D721Med (cell line): ENCODE results near the gene FHL1.
"Not testable (repeated sequence)": the region's sequence is repeated elsewhere in the genome, so short reads cannot be mapped to it uniquely, and the experiment has no call there.

Experiments
- DNase-seq: peaks from one replicate; pipeline ENCODE4 v3.0.0; 2011; ENCODE audit warnings: low spot score; ENCODE audit not compliant: insufficient read length
- FAIRE-seq: peaks from 2 replicates; lab custom pipeline; 2011; peaks lifted over from hg19 to GRCh38; lab: Jason Lieb, UNC
- TF ChIP-seq, protein P1 (sequence below): IDR thresholded peaks from 2 replicates; pipeline ENCODE4 v1.5.1; 2012; ENCODE audit warnings: mild to moderate bottlenecking, control low read depth; ENCODE audit not compliant: insufficient read depth; ENCODE audit errors: missing control alignments

Gene FHL1

DNA sequence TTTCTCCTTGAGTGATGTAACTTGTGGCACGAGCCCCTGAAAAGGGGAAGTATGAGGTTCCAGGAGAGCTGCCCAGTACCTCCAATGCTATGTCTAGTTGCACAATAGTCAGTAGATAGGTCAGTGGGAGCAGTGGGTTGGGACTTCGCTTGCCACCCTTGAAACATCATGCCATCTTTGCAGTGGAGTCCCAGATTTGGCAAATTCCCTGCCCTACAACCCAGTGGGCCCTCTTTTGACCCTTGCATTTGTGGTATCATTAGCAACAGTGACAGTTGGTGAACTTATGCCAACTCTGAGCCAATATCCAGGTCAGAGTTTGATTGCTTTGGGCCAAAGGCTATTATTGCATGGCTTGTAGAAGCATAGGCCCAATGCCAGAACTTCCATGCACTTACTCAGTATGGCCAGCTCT, 12.3 kb downstream of the FHL1 start:
- FAIRE-seq (no peak), DNase-seq (no peak)
- TF ChIP-seq, protein P1, sequence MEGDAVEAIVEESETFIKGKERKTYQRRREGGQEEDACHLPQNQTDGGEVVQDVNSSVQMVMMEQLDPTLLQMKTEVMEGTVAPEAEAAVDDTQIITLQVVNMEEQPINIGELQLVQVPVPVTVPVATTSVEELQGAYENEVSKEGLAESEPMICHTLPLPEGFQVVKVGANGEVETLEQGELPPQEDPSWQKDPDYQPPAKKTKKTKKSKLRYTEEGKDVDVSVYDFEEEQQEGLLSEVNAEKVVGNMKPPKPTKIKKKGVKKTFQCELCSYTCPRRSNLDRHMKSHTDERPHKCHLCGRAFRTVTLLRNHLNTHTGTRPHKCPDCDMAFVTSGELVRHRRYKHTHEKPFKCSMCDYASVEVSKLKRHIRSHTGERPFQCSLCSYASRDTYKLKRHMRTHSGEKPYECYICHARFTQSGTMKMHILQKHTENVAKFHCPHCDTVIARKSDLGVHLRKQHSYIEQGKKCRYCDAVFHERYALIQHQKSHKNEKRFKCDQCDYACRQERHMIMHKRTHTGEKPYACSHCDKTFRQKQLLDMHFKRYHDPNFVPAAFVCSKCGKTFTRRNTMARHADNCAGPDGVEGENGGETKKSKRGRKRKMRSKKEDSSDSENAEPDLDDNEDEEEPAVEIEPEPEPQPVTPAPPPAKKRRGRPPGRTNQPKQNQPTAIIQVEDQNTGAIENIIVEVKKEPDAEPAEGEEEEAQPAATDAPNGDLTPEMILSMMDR: no peak

GRCh38 chrX:136162827-136163570, 15.7 kb downstream of the FHL1 start:
- TF ChIP-seq, protein P1: peak; percentile 58
- DNase-seq: no peak
- peak; percentile 55 for FAIRE-seq

DNA sequence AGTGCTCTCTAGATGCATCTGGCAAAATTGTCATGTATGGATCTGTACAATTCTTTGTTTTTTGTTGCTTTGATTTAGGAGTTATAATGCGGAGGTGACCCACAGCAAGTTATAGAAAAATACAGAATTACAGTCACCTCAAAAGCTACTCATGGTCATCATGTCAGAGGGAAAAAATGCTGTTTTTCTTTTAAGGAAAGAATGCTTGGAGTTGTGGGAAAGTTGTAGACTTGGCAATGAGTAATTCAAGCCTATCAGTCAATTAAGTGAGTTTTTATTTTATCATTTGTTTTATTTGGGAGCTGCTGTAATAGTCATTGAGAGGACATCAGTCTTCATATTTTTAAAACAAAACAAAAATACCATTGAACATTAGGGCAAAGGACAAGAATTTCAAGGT, 16.4 kb downstream of the FHL1 start:
- FAIRE-seq (no peak), DNase-seq (no peak)
- TF ChIP-seq, protein P1: no peak

DNA sequence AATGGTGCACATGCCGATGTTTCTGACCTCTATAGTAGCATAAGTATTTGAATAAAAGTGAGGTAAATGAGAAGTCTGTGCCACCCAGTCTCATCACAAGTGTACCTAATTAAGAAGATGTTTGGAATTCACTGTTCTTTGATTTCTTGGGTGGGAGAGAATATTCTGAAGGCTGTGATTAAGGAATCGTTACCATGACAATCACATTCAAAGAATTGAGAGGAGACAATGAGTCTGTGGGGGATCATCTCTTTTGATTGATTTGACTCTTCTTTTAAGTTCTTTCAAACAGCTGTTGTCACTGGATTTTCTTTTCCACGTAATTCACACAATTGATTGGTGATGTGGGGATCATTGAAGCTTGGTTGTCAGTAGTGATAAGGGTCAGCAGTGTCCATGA, 18.1 kb downstream of the FHL1 start:
- TF ChIP-seq, protein P1: no peak
- DNase-seq (no peak), FAIRE-seq (no peak)

DNA sequence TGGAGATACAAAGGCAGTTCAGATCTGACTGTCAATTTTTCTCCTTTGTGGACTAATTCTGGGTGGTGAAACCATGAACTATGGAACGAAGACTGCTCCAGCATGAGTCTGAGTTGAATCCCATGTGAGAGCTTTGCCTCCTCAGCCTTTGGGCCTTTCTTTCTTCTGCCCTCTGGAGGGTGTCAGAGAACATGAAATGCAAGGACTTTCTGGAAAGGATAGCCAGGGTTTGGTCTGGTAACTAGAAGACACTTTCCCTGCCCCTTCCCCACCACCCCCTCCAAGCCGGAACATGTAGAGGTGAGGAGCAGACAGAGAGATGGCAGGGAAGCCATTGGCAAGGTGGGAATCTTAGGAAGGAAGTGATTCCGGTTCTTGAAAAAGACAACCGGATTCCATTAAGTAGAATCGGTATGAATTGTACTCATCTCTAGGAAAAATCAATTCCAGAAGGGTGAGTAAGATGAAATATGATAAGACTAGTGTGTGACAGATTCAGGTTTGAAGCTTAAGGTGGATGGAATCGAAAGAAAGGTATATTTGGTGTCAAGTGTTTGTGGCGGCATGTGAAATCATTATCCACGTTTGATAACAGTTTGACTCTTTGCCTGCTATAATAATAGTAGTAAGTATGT, 19.0 kb downstream of the FHL1 start:
- TF ChIP-seq, protein P1: peak; percentile 32
- FAIRE-seq (no peak), DNase-seq (no peak)

DNA sequence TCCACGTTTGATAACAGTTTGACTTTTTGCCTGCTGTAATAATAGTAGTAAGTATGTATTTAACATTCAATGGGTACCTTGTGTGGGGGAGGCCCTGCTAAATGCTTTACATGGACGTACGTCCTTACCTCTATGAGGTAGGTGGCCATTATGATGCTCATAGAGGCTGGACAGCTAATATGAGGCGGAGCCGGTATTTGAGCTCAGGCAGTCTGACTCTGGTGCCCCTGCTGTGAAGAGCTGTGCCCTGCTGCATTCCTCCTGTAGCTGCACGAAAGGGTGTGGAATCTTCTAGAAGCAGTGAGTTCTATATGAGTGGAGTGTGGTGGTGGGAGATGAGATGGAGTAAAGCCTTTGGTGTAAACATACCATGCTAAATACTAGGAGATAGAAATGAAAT, 20.7 kb downstream of the FHL1 start:
- DNase-seq, FAIRE-seq: not testable (repeated sequence)

GRCh38 chrX:136168929-136169735, 21.8 kb downstream of the FHL1 start:
- FAIRE-seq (no peak), DNase-seq (no peak)
- TF ChIP-seq, protein P1: no peak
